ENCODE measurements around the gene RCC1. TPM values are rescaled to one million over a fixed set of nuclear protein-coding genes. Genes with fewer than 3 reads are reported as not detected.

The RCC1 gene
- total and polyA plus RNA-seq, 5 donors from 2014 or later, result 8.2 to 16.4 (median 10.8) TPM

- ATAC-seq (ENCODE audit: low read depth in 2 of 2), result no peak
- Histone ChIP-seq H3K4me1 (ENCODE audit: control insufficient read depth, insufficient read depth, low read length, poor library complexity, severe bottlenecking) (no peaks in the 10 kb centered on the region), H3K4me3 (ENCODE audit: low read depth, low read length) (no peak overlapping the region), H3K27ac (ENCODE audit: insufficient read depth, low read length, poor library complexity, severe bottlenecking) (no peak overlapping the region), H3K9me3 (ENCODE audit: control insufficient read depth in 2 of 2, low read length in 2 of 2) (no peaks in the 10 kb centered on the region), H3K36me3 (ENCODE audit: control insufficient read depth, insufficient read depth, low read length) (peaks cover 32% of the 10 kb centered on the region), H3K27me3 (ENCODE audit: control insufficient read depth, insufficient read depth, low read length) (no peaks in the 10 kb centered on the region)
- H3K4me3 Mint-ChIP-seq, result no peak overlapping the region
- no peak for DNase-seq
- peaks cover 0 to 5% (median 2%) of the 10 kb centered on the region in 4 donors for H3K4me1 Mint-ChIP-seq
- peak overlapping the region in 1 of 3 donors; percentile 49 for H3K27ac Mint-ChIP-seq
- H3K36me3 Mint-ChIP-seq, result peaks cover 34% of the 10 kb centered on the region
- no peaks in the 10 kb centered on the region for H3K27me3 Mint-ChIP-seq
- no peaks in the 10 kb centered on the region for H3K9me3 Mint-ChIP-seq
Measured at GRCh38 chr1:28480308-28480707, 25.5 kb upstream of the RCC1 start.

GRCh38 chr1:28482138-28482537, 23.7 kb upstream of the RCC1 start:
- Histone ChIP-seq H3K9me3 (ENCODE audit: control insufficient read depth in 2 of 2, low read length in 2 of 2) (no peaks in the 10 kb centered on the region), H3K4me3 (ENCODE audit: low read depth, low read length) (no peak overlapping the region), H3K36me3 (ENCODE audit: control insufficient read depth, insufficient read depth, low read length) (peaks cover 36% of the 10 kb centered on the region), H3K4me1 (ENCODE audit: control insufficient read depth, insufficient read depth, low read length, poor library complexity, severe bottlenecking) (no peaks in the 10 kb centered on the region), H3K27me3 (ENCODE audit: control insufficient read depth, insufficient read depth, low read length) (no peaks in the 10 kb centered on the region), H3K27ac (ENCODE audit: insufficient read depth, low read length, poor library complexity, severe bottlenecking) (no peak overlapping the region)
- H3K27me3 Mint-ChIP-seq, result no peaks in the 10 kb centered on the region
- peaks cover 0 to 5% (median 2%) of the 10 kb centered on the region in 4 donors for H3K4me1 Mint-ChIP-seq
- H3K27ac Mint-ChIP-seq, result no peak overlapping the region
- DNase-seq, result no peak
- H3K9me3 Mint-ChIP-seq, result no peaks in the 10 kb centered on the region
- H3K36me3 Mint-ChIP-seq, result peaks cover 27% of the 10 kb centered on the region
- H3K4me3 Mint-ChIP-seq, result no peak overlapping the region
- ATAC-seq (ENCODE audit: low read depth in 2 of 2), result no peak

GRCh38 chr1:28482702-28483101, 23.1 kb upstream of the RCC1 start:
- peaks cover 25% of the 10 kb centered on the region for H3K36me3 Mint-ChIP-seq
- Histone ChIP-seq H3K36me3 (ENCODE audit: control insufficient read depth, insufficient read depth, low read length) (peaks cover 36% of the 10 kb centered on the region), H3K27me3 (ENCODE audit: control insufficient read depth, insufficient read depth, low read length) (no peaks in the 10 kb centered on the region), H3K27ac (ENCODE audit: insufficient read depth, low read length, poor library complexity, severe bottlenecking) (no peak overlapping the region), H3K9me3 (ENCODE audit: control insufficient read depth in 2 of 2, low read length in 2 of 2) (no peaks in the 10 kb centered on the region), H3K4me1 (ENCODE audit: control insufficient read depth, insufficient read depth, low read length, poor library complexity, severe bottlenecking) (no peaks in the 10 kb centered on the region), H3K4me3 (ENCODE audit: low read depth, low read length) (no peak overlapping the region)
- no peak for DNase-seq
- no peak overlapping the region for H3K27ac Mint-ChIP-seq
- no peaks in the 10 kb centered on the region for H3K27me3 Mint-ChIP-seq
- no peak for ATAC-seq (ENCODE audit: low read depth in 2 of 2)
- H3K4me1 Mint-ChIP-seq, result peaks cover 0 to 5% (median 2%) of the 10 kb centered on the region in 4 donors
- no peak overlapping the region for H3K4me3 Mint-ChIP-seq
- no peaks in the 10 kb centered on the region for H3K9me3 Mint-ChIP-seq

- no peaks in the 10 kb centered on the region for H3K27me3 Mint-ChIP-seq
- no peak for DNase-seq
- H3K4me3 Mint-ChIP-seq, result peak overlapping the region in 2 of 4 donors; percentile 18 to 19
- ATAC-seq (ENCODE audit: low read depth in 2 of 2), result no peak
- H3K27ac Mint-ChIP-seq, result peak overlapping the region in 2 of 3 donors; percentile 64 to 81
- Histone ChIP-seq H3K4me3 (ENCODE audit: low read depth, low read length) (no peak overlapping the region), H3K4me1 (ENCODE audit: control insufficient read depth, insufficient read depth, low read length, poor library complexity, severe bottlenecking) (no peaks in the 10 kb centered on the region), H3K27ac (ENCODE audit: insufficient read depth, low read length, poor library complexity, severe bottlenecking) (peak overlapping the region; percentile 5), H3K36me3 (ENCODE audit: control insufficient read depth, insufficient read depth, low read length) (peaks cover 34% of the 10 kb centered on the region), H3K9me3 (ENCODE audit: control insufficient read depth in 2 of 2, low read length in 2 of 2) (no peaks in the 10 kb centered on the region), H3K27me3 (ENCODE audit: control insufficient read depth, insufficient read depth, low read length) (no peaks in the 10 kb centered on the region)
- H3K4me1 Mint-ChIP-seq, result peaks cover 0 to 14% (median 10%) of the 10 kb centered on the region in 4 donors
- peaks cover 27% of the 10 kb centered on the region for H3K36me3 Mint-ChIP-seq
- no peaks in the 10 kb centered on the region for H3K9me3 Mint-ChIP-seq
Measured at GRCh38 chr1:28494737-28495136, 11.1 kb upstream of the RCC1 start.

GRCh38 chr1:28499553-28499952, 6.3 kb upstream of the RCC1 start:
- no peak for ATAC-seq (ENCODE audit: low read depth in 2 of 2)
- H3K36me3 Mint-ChIP-seq, result peaks cover 20% of the 10 kb centered on the region

GRCh38 chr1:28501925-28502324, 3.9 kb upstream of the RCC1 start:
- Mint-ChIP-seq H3K27ac (peak overlapping the region in 2 of 3 donors; percentile 5 to 37), H3K4me1 (peaks cover 2 to 11% (median 8%) of the 10 kb centered on the region in 4 donors), H3K9me3 (peaks cover 0 to 1% (median 0%) of the 10 kb centered on the region in 7 donors), H3K4me3 (peak overlapping the region in 2 of 4 donors; percentile 8 to 68), H3K27me3 (peaks cover 5% of the 10 kb centered on the region), H3K36me3 (no peaks in the 10 kb centered on the region)
- peaks cover 7% of the 10 kb centered on the region for H3K4me1 ChIP-seq (ENCODE audit: control insufficient read depth, insufficient read depth, low read length, poor library complexity, severe bottlenecking)
- DNase-seq (no peak), ATAC-seq (ENCODE audit: low read depth in 2 of 2) (no peak)
- H3K4me3 ChIP-seq (ENCODE audit: low read depth, low read length), result no peak overlapping the region
- no peak overlapping the region for H3K27ac ChIP-seq (ENCODE audit: insufficient read depth, low read length, poor library complexity, severe bottlenecking)
- no peaks in the 10 kb centered on the region for H3K27me3 ChIP-seq (ENCODE audit: control insufficient read depth, insufficient read depth, low read length)
- no peaks in the 10 kb centered on the region for H3K9me3 ChIP-seq (ENCODE audit: control insufficient read depth in 2 of 2, low read length in 2 of 2)
- peaks cover 6% of the 10 kb centered on the region for H3K36me3 ChIP-seq (ENCODE audit: control insufficient read depth, insufficient read depth, low read length)

More at GRCh38 chr1:28499553-28499952, 6.3 kb upstream of the RCC1 start:
- no peak overlapping the region for H3K4me3 Mint-ChIP-seq
- H3K9me3 Mint-ChIP-seq, result no peaks in the 10 kb centered on the region
- no peak overlapping the region for H3K27ac ChIP-seq (ENCODE audit: insufficient read depth, low read length, poor library complexity, severe bottlenecking)
- no peaks in the 10 kb centered on the region for H3K4me1 ChIP-seq (ENCODE audit: control insufficient read depth, insufficient read depth, low read length, poor library complexity, severe bottlenecking)
- H3K27me3 ChIP-seq (ENCODE audit: control insufficient read depth, insufficient read depth, low read length), result no peaks in the 10 kb centered on the region
- H3K4me1 Mint-ChIP-seq, result peaks cover 0 to 9% (median 7%) of the 10 kb centered on the region in 4 donors
- H3K36me3 ChIP-seq (ENCODE audit: control insufficient read depth, insufficient read depth, low read length), result peaks cover 13% of the 10 kb centered on the region
- H3K4me3 ChIP-seq (ENCODE audit: low read depth, low read length), result no peak overlapping the region
- DNase-seq, result no peak
- H3K27me3 Mint-ChIP-seq, result no peaks in the 10 kb centered on the region
- no peaks in the 10 kb centered on the region for H3K9me3 ChIP-seq (ENCODE audit: control insufficient read depth in 2 of 2, low read length in 2 of 2)
- H3K27ac Mint-ChIP-seq, result no peak overlapping the region

- peaks cover 2% of the 10 kb centered on the region for H3K36me3 ChIP-seq (ENCODE audit: control insufficient read depth, insufficient read depth, low read length)
- Mint-ChIP-seq H3K9me3 (peaks cover 0 to 1% (median 0%) of the 10 kb centered on the region in 7 donors), H3K27me3 (peaks cover 5% of the 10 kb centered on the region), H3K4me3 (peak overlapping the region in 2 of 4 donors; percentile 65 to 74), H3K36me3 (no peaks in the 10 kb centered on the region), H3K27ac (no peak overlapping the region), H3K4me1 (peaks cover 5 to 22% (median 9%) of the 10 kb centered on the region in 4 donors)
- no peaks in the 10 kb centered on the region for H3K27me3 ChIP-seq (ENCODE audit: control insufficient read depth, insufficient read depth, low read length)
- no peak overlapping the region for H3K27ac ChIP-seq (ENCODE audit: insufficient read depth, low read length, poor library complexity, severe bottlenecking)
- H3K9me3 ChIP-seq (ENCODE audit: control insufficient read depth in 2 of 2, low read length in 2 of 2), result no peaks in the 10 kb centered on the region
- peaks cover 19% of the 10 kb centered on the region for H3K4me1 ChIP-seq (ENCODE audit: control insufficient read depth, insufficient read depth, low read length, poor library complexity, severe bottlenecking)
- DNase-seq (no peak), ATAC-seq (ENCODE audit: low read depth in 2 of 2) (no peak)
- H3K4me3 ChIP-seq (ENCODE audit: low read depth, low read length), result no peak overlapping the region
Measured at GRCh38 chr1:28503117-28503516, 2.7 kb upstream of the RCC1 start.

- Histone ChIP-seq H3K27ac (ENCODE audit: insufficient read depth, low read length, poor library complexity, severe bottlenecking) (peak overlapping the region; percentile 90), H3K9me3 (ENCODE audit: control insufficient read depth in 2 of 2, low read length in 2 of 2) (no peaks in the 10 kb centered on the region), H3K27me3 (ENCODE audit: control insufficient read depth, insufficient read depth, low read length) (no peaks in the 10 kb centered on the region), H3K4me3 (ENCODE audit: low read depth, low read length) (peak overlapping the region; percentile 91), H3K36me3 (ENCODE audit: control insufficient read depth, insufficient read depth, low read length) (peaks cover 32% of the 10 kb centered on the region), H3K4me1 (ENCODE audit: control insufficient read depth, insufficient read depth, low read length, poor library complexity, severe bottlenecking) (peaks cover 57% of the 10 kb centered on the region)
- Mint-ChIP-seq H3K27ac (peak overlapping the region; percentile 98), H3K36me3 (peaks cover 28% of the 10 kb centered on the region), H3K27me3 (peaks cover 5% of the 10 kb centered on the region), H3K9me3 (peaks cover 0 to 1% (median 0%) of the 10 kb centered on the region in 7 donors), H3K4me1 (peaks cover 23 to 58% (median 37%) of the 10 kb centered on the region in 4 donors), H3K4me3 (peak overlapping the region; percentile 94 to 99 (median 96))
- ATAC-seq (ENCODE audit: low read depth in 2 of 2) (no peak), DNase-seq (no peak)
Measured at GRCh38 chr1:28506907-28507246, 1.0 kb downstream of the RCC1 start.

All from CD4-positive, CD25-positive, alpha-beta regulatory T cell (primary cell).